ENCODE results near the gene LEKR1. TPM values are rescaled to one million over a fixed set of nuclear protein-coding genes. Genes with fewer than 3 reads are reported as not detected.

Gene LEKR1
- total RNA-seq, 4 donors from 2014 or later: 0.22 to 1.3 (median 0.34) TPM; not detected in 1

GRCh38 chr3:156898296-156898880 is 72.2 kb downstream of the LEKR1 start:
- no peak for TF ChIP-seq CTCF (IDR thresholded peaks at IDR 0.05; ENCODE audit: low read depth)

- no peak for TF ChIP-seq CTCF (IDR thresholded peaks at IDR 0.05; ENCODE audit: low read depth)
These were observed 73.8 kb downstream of the LEKR1 start for GRCh38 chr3:156899951-156900350.

- TF ChIP-seq CTCF (IDR thresholded peaks at IDR 0.05; ENCODE audit: low read depth): no peak
These were observed 76.8 kb downstream of the LEKR1 start for GRCh38 chr3:156902916-156903315.

GRCh38 chr3:156906275-156906674 is 80.1 kb downstream of the LEKR1 start:
- no peak for TF ChIP-seq CTCF (IDR thresholded peaks at IDR 0.05; ENCODE audit: low read depth)

GRCh38 chr3:156908398-156908797 is 82.2 kb downstream of the LEKR1 start:
- no peak for TF ChIP-seq CTCF (IDR thresholded peaks at IDR 0.05; ENCODE audit: low read depth)

- TF ChIP-seq CTCF (IDR thresholded peaks at IDR 0.05; ENCODE audit: low read depth): no peak
These were observed 83.9 kb downstream of the LEKR1 start for GRCh38 chr3:156910022-156910421.

GRCh38 chr3:156915372-156915771 is 89.2 kb downstream of the LEKR1 start:
- TF ChIP-seq CTCF (IDR thresholded peaks at IDR 0.05; ENCODE audit: low read depth): no peak
